ENCODE measurements around the gene GALNT12.

The GALNT12 gene

GRCh38 chr9:98838868-98839565 is 31.5 kb downstream of the GALNT12 start:
- no peak for DNase-seq
- TF ChIP-seq POLR2A (IDR thresholded peaks at IDR 0.05; ENCODE audit: low read length) (no peak), GATA1 (IDR thresholded peaks at IDR 0.05; ENCODE audit: low read depth, low read length) (no peak)

- DNase-seq = no peak
- TF ChIP-seq POLR2A (IDR thresholded peaks at IDR 0.05; ENCODE audit: low read length) (no peak), GATA1 (IDR thresholded peaks at IDR 0.05; ENCODE audit: low read depth, low read length) (no peak)
Measured at GRCh38 chr9:98839724-98840123, 32.3 kb downstream of the GALNT12 start.

- no peak for DNase-seq
- TF ChIP-seq POLR2A (IDR thresholded peaks at IDR 0.05; ENCODE audit: low read length) = no peak
Measured at GRCh38 chr9:98842510-98842909, 35.0 kb downstream of the GALNT12 start.

GRCh38 chr9:98846081-98846480 is 38.6 kb downstream of the GALNT12 start:
- TF ChIP-seq GATA1 (IDR thresholded peaks at IDR 0.05; ENCODE audit: low read depth, low read length) = no peak
- TF ChIP-seq POLR2A (IDR thresholded peaks at IDR 0.05; ENCODE audit: low read length) = no peak
- no peak for DNase-seq

- DNase-seq = no peak
- TF ChIP-seq POLR2A (IDR thresholded peaks at IDR 0.05; ENCODE audit: low read length) (no peak), GATA1 (IDR thresholded peaks at IDR 0.05; ENCODE audit: low read depth, low read length) (no peak)
Measured at GRCh38 chr9:98846879-98847278, 39.4 kb downstream of the GALNT12 start.

GRCh38 chr9:98848450-98849149 is 41.1 kb downstream of the GALNT12 start:
- peak; percentile 86 to 93 for DNase-seq
- TF ChIP-seq POLR2A (IDR thresholded peaks at IDR 0.05; ENCODE audit: low read length) (no peak), GATA1 (IDR thresholded peaks at IDR 0.05; ENCODE audit: low read depth, low read length) (no peak)

- no peak for TF ChIP-seq GATA1 (IDR thresholded peaks at IDR 0.05; ENCODE audit: low read depth, low read length)
- no peak for TF ChIP-seq POLR2A (IDR thresholded peaks at IDR 0.05; ENCODE audit: low read length)
- no peak for DNase-seq
Measured at GRCh38 chr9:98849563-98849962, 42.1 kb downstream of the GALNT12 start.

GRCh38 chr9:98850851-98851729 is 43.6 kb downstream of the GALNT12 start:
- peak; percentile 47 to 56 for DNase-seq
- TF ChIP-seq POLR2A (IDR thresholded peaks at IDR 0.05; ENCODE audit: low read length) (no peak), GATA1 (IDR thresholded peaks at IDR 0.05; ENCODE audit: low read depth, low read length) (no peak)

GRCh38 chr9:98851730-98852459 is 44.4 kb downstream of the GALNT12 start:
- DNase-seq = peak; percentile 90 to 92
- TF ChIP-seq GATA1 (IDR thresholded peaks at IDR 0.05; ENCODE audit: low read depth, low read length) (no peak), POLR2A (IDR thresholded peaks at IDR 0.05; ENCODE audit: low read length) (no peak)

GRCh38 chr9:98852460-98852734 is 44.9 kb downstream of the GALNT12 start:
- no peak for DNase-seq
- TF ChIP-seq POLR2A (IDR thresholded peaks at IDR 0.05; ENCODE audit: low read length) = no peak
- TF ChIP-seq GATA1 (IDR thresholded peaks at IDR 0.05; ENCODE audit: low read depth, low read length) = no peak

GRCh38 chr9:98852961-98853360 is 45.5 kb downstream of the GALNT12 start:
- TF ChIP-seq GATA1 (IDR thresholded peaks at IDR 0.05; ENCODE audit: low read depth, low read length) = no peak
- TF ChIP-seq POLR2A (IDR thresholded peaks at IDR 0.05; ENCODE audit: low read length) = no peak
- DNase-seq = peak in 1 of 2 experiments; percentile 19

- TF ChIP-seq POLR2A (IDR thresholded peaks at IDR 0.05; ENCODE audit: low read length) (no peak), GATA1 (IDR thresholded peaks at IDR 0.05; ENCODE audit: low read depth, low read length) (no peak)
- no peak for DNase-seq
Measured at GRCh38 chr9:98854266-98854665, 46.8 kb downstream of the GALNT12 start.

- no peak for DNase-seq
- no peak for TF ChIP-seq GATA1 (IDR thresholded peaks at IDR 0.05; ENCODE audit: low read depth, low read length)
- no peak for TF ChIP-seq POLR2A (IDR thresholded peaks at IDR 0.05; ENCODE audit: low read length)
Measured at GRCh38 chr9:98855592-98855991, 48.1 kb downstream of the GALNT12 start.

- TF ChIP-seq POLR2A (IDR thresholded peaks at IDR 0.05; ENCODE audit: low read length) = no peak
- no peak for TF ChIP-seq GATA1 (IDR thresholded peaks at IDR 0.05; ENCODE audit: low read depth, low read length)
- DNase-seq = no peak
Measured at GRCh38 chr9:98856982-98857381, 49.5 kb downstream of the GALNT12 start.
